Esophagus muscularis mucosa (tissue), 3 donors: Measurements from ENCODE around the gene NPEPL1.

Experiments used
- CTCF ChIP-seq, 3 experiments: fragments of 200-600 bp in 2 of 3; fragments of 450-650 bp in 1 of 3; sonication (generic) in 2 of 3; IDR thresholded peaks; one replicate each; pipeline ENCODE4 v1.5.1; 2017 to 2019; ENCODE audit warnings: antibody characterized with exemption in 3 of 3, mild to moderate bottlenecking in 2 of 3, moderate library complexity in 1 of 3
- POLR2A ChIP-seq: fragments of 450-650 bp; IDR thresholded peaks from one replicate; pipeline ENCODE4 v1.6.1; 2017; ENCODE audit warnings: antibody characterized with exemption, moderate library complexity, mild to moderate bottlenecking, low read depth

- no peak for TF ChIP-seq CTCF (IDR thresholded peaks at IDR 0.05)
- no peak for TF ChIP-seq POLR2A
Observed at GRCh38 chr20:58660855-58661597, 31.6 kb upstream of the NPEPL1 start.
